GM12864 (cell line): ENCODE results near the gene ALDH2.
A peak's percentile ranks its signal among the peaks of the same experiment; 100 is the strongest.
"Not testable (repeated sequence)": the region's sequence is repeated elsewhere in the genome, so short reads cannot be mapped to it uniquely, and the experiment has no call there.

Source experiments
- DNase-seq: peaks from one replicate; pipeline ENCODE4 v3.0.0-alpha.2; 2011; ENCODE audit warnings: low read depth
- H3K4me3 ChIP-seq: 2 replicates; pipeline ENCODE4 v1.5.1; 2011; ENCODE audit warnings: mild to moderate bottlenecking, low read depth, low read length, control low read depth
- CTCF ChIP-seq: IDR thresholded peaks from 2 replicates; pipeline ENCODE4 v1.5.1; 2011; ENCODE audit warnings: low read depth, mild to moderate bottlenecking, moderate library complexity, low read length, control low read depth, inconsistent platforms; ENCODE audit errors: missing control alignments

ALDH2 gene

GRCh38 chr12:111766608-111767361, at the start of gene ALDH2:
Gene ALDH2 (plus strand): TSS chr12:111766933. CDS start chr12:111766983, 50 bp downstream.
- no peak for TF ChIP-seq CTCF
- no peak for DNase-seq
- peak within 1 kb of the TSS; percentile 63 for H3K4me3 ChIP-seq

- not testable (repeated sequence) for H3K4me3 ChIP-seq, DNase-seq
Observed at GRCh38 chr12:111719316-111719715, 47.4 kb upstream of the ALDH2 start.

GRCh38 chr12:111720457-111720856, 46.3 kb upstream of the ALDH2 start:
- TF ChIP-seq CTCF = no peak
- DNase-seq = no peak
- H3K4me3 ChIP-seq = no peak overlapping the region

GRCh38 chr12:111723646-111724360, 42.9 kb upstream of the ALDH2 start:
- H3K4me3 ChIP-seq, DNase-seq: not testable (repeated sequence)

- H3K4me3 ChIP-seq = no peak overlapping the region
- TF ChIP-seq CTCF = no peak
- DNase-seq = no peak
Observed at GRCh38 chr12:111728795-111729194, 37.9 kb upstream of the ALDH2 start.

GRCh38 chr12:111730420-111730819, 36.3 kb upstream of the ALDH2 start:
- DNase-seq = no peak
- TF ChIP-seq CTCF = no peak
- no peak overlapping the region for H3K4me3 ChIP-seq

- DNase-seq = no peak
- H3K4me3 ChIP-seq = no peak overlapping the region
- TF ChIP-seq CTCF = no peak
Observed at GRCh38 chr12:111732786-111733185, 33.9 kb upstream of the ALDH2 start.
